Activated CD4-positive, alpha-beta memory T cell treated with anti-CD3 and anti-CD28 coated beads, Interleukin-2, amount 10 ng/mL, durations not matched to agents 7 days and 5 days (primary cell): ENCODE data around the gene KIAA1217. TPM values are rescaled to one million over a fixed set of nuclear protein-coding genes. Genes with fewer than 3 reads are reported as not detected.
"Not testable (repeated sequence)": the region's sequence is repeated elsewhere in the genome, so short reads cannot be mapped to it uniquely, and the experiment has no call there.

Experiments used
- CTCF ChIA-PET: fragments of 350-600 bp; sonication (Branson Sonifier 250); formaldehyde crosslinking; loops from one replicate; lab custom pipeline; 2021; ENCODE audit warnings: antibody characterized with exemption, inconsistent platforms; lab: Charles Lee
- POLR2A ChIA-PET: fragments of 350-600 bp; sonication (Branson Sonifier 250); formaldehyde crosslinking; loops from one replicate; lab custom pipeline; 2021; ENCODE audit warnings: antibody characterized with exemption; lab: Charles Lee
- DNase-seq: peaks from one replicate; pipeline ENCODE4 v3.0.0-alpha.2; 2020
- H3K27ac Mint-ChIP-seq: one replicate; pipeline ENCODE4 v1.8.0; 2021; ENCODE audit warnings: mild to moderate bottlenecking, mixed read lengths
- H3K27me3 Mint-ChIP-seq: one replicate; pipeline ENCODE4 v1.8.0; 2021; ENCODE audit warnings: mixed read lengths
- H3K36me3 Mint-ChIP-seq: one replicate; pipeline ENCODE4 v1.8.0; 2021; ENCODE audit warnings: low read depth, mixed read lengths
- H3K4me1 Mint-ChIP-seq: one replicate; pipeline ENCODE4 v1.8.0; 2021; ENCODE audit warnings: mixed read lengths
- H3K4me3 Mint-ChIP-seq: one replicate; pipeline ENCODE4 v1.8.0; 2021; ENCODE audit warnings: mild to moderate bottlenecking, mixed read lengths
- H3K9me3 Mint-ChIP-seq: one replicate; pipeline ENCODE4 v1.8.0; 2021; ENCODE audit warnings: mixed read lengths
- total RNA-seq, 2 experiments: library from RNA; stranded (reverse); gene quantifications; one replicate each; pipeline ENCODE4 v1.2.3, GENCODE V29; 2021

KIAA1217 gene
- total RNA-seq, 2 experiments from 2014 or later = 2.0 TPM

DNA sequence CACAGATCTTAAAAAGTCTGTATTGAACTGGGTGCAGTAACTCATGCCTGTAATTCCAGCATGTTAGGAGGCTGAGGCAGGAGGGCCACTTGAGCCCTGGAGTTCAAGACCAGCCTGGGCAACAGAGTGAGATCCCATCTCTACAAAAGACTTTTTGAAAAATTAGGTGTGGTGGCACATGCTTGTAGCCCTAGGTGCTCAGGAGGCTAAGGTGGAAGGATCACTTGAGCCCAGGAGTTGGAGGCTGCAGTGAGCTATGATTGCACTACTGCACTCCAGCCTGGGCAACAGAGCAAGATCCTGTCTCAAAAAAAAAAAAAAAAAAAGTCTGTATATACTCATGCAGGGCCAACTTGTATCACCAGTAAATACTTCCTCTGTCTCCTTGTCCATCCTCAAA lies 273.8 kb downstream of the KIAA1217 start:
- H3K27ac Mint-ChIP-seq, H3K4me3 Mint-ChIP-seq, H3K9me3 Mint-ChIP-seq, H3K36me3 Mint-ChIP-seq, DNase-seq: not testable (repeated sequence)
- peaks cover 24% of the 10 kb centered on the region for H3K27me3 Mint-ChIP-seq
- peaks cover 10% of the 10 kb centered on the region for H3K4me1 Mint-ChIP-seq
- ChIA-PET POLR2A (interaction anchor here (1.0 kb wide), 1 partner anchor 16 kb away, joined by 6 read pairs; no protein-coding TSS in a partner anchor), CTCF (interaction anchor here (1.8 kb wide), 1 partner anchor 16 kb away, joined by 5 read pairs; no protein-coding TSS in a partner anchor)

- POLR2A ChIA-PET = no interaction called here
Measured at GRCh38 chr10:24483701-24484100, 274.8 kb downstream of the KIAA1217 start.

GRCh38 chr10:24484771-24485170 lies 275.8 kb downstream of the KIAA1217 start:
- no peak for DNase-seq
- ChIA-PET CTCF (interaction anchor here (1.3 kb wide), 1 partner anchor 34 kb away, joined by 3 read pairs; no protein-coding TSS in a partner anchor), POLR2A (no interaction called here)
- no peaks in the 10 kb centered on the region for H3K9me3 Mint-ChIP-seq
- H3K27ac Mint-ChIP-seq = no peak overlapping the region
- peaks cover 10% of the 10 kb centered on the region for H3K4me1 Mint-ChIP-seq
- H3K36me3 Mint-ChIP-seq = peaks cover 5% of the 10 kb centered on the region
- H3K27me3 Mint-ChIP-seq = peaks cover 22% of the 10 kb centered on the region
- H3K4me3 Mint-ChIP-seq = no peak overlapping the region

More at GRCh38 chr10:24483701-24484100, 274.8 kb downstream of the KIAA1217 start:
- Mint-ChIP-seq H3K9me3 (no peaks in the 10 kb centered on the region), H3K36me3 (peaks cover 5% of the 10 kb centered on the region), H3K4me3 (peak overlapping the region; percentile 8), H3K4me1 (peaks cover 10% of the 10 kb centered on the region), H3K27me3 (peaks cover 22% of the 10 kb centered on the region), H3K27ac (peak overlapping the region; percentile 64)
- DNase-seq = peak; percentile 53
- CTCF ChIA-PET = interaction anchor here (1.0 to 1.8 kb wide), 3 partner anchors 17 to 66 kb away, joined by 3 to 5 read pairs (median 4); no protein-coding TSS in a partner anchor

GRCh38 chr10:24485304-24485703 lies 276.4 kb downstream of the KIAA1217 start:
- Mint-ChIP-seq H3K4me1 (peaks cover 10% of the 10 kb centered on the region), H3K27ac (no peak overlapping the region), H3K36me3 (peaks cover 5% of the 10 kb centered on the region), H3K9me3 (no peaks in the 10 kb centered on the region), H3K4me3 (no peak overlapping the region), H3K27me3 (peaks cover 22% of the 10 kb centered on the region)
- CTCF ChIA-PET = no interaction called here
- POLR2A ChIA-PET = no interaction called here
- no peak for DNase-seq

DNA sequence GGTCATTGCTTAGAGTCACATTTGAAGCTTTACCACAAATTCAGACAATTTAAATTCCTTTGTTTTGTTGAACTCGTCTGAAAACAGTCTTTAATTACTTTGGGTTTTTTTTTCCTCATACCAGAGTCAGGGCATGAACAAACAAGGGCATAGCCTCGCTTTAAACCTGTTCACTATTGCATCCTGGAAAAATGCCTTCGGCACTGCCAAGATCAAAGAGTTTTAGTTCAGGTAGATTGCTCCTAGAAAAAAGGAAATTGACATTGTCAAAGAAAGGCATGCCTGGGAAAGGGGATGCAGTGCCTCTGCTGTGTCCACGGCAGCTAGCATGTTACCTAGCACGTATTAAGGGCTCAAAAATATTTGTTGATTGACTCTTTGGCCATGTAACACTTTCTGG lies 279.7 kb downstream of the KIAA1217 start:
- ChIA-PET POLR2A (no interaction called here), CTCF (no interaction called here)
- peaks cover 22% of the 10 kb centered on the region for H3K27me3 Mint-ChIP-seq
- H3K4me3 Mint-ChIP-seq = no peak overlapping the region
- H3K9me3 Mint-ChIP-seq = no peaks in the 10 kb centered on the region
- DNase-seq = no peak
- H3K27ac Mint-ChIP-seq = no peak overlapping the region
- peaks cover 4% of the 10 kb centered on the region for H3K4me1 Mint-ChIP-seq
- peaks cover 3% of the 10 kb centered on the region for H3K36me3 Mint-ChIP-seq

DNA sequence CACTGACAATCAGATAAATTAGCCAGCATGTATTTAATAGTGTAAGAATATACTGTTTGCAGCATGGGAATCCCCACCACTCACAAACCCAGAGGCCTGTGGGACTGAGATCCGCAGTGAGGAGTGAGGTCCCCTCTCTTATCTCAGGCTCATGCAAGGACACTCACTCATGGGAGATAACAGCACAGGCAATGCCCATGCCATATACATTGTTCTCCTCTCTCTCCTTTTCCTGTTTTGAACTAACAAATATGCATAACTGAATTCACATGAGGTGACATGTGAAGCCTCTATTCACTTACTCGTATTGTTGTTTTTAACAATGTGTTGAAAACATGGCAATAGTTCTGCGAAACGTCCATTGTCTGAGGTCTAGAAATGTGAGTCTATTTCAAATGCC lies 284.2 kb downstream of the KIAA1217 start:
- ChIA-PET POLR2A (no interaction called here), CTCF (no interaction called here)
- Mint-ChIP-seq H3K27ac (no peak overlapping the region), H3K4me3 (no peak overlapping the region), H3K4me1 (no peaks in the 10 kb centered on the region), H3K9me3 (no peaks in the 10 kb centered on the region), H3K36me3 (no peaks in the 10 kb centered on the region), H3K27me3 (peaks cover 12% of the 10 kb centered on the region)
- DNase-seq = no peak

- ChIA-PET CTCF (no interaction called here), POLR2A (no interaction called here)
- no peaks in the 10 kb centered on the region for H3K36me3 Mint-ChIP-seq
- no peak for DNase-seq
- H3K27ac Mint-ChIP-seq = no peak overlapping the region
- H3K27me3 Mint-ChIP-seq = peaks cover 8% of the 10 kb centered on the region
- no peak overlapping the region for H3K4me3 Mint-ChIP-seq
- H3K4me1 Mint-ChIP-seq = no peaks in the 10 kb centered on the region
- H3K9me3 Mint-ChIP-seq = no peaks in the 10 kb centered on the region
Measured at GRCh38 chr10:24494236-24494635, 285.3 kb downstream of the KIAA1217 start.

DNA sequence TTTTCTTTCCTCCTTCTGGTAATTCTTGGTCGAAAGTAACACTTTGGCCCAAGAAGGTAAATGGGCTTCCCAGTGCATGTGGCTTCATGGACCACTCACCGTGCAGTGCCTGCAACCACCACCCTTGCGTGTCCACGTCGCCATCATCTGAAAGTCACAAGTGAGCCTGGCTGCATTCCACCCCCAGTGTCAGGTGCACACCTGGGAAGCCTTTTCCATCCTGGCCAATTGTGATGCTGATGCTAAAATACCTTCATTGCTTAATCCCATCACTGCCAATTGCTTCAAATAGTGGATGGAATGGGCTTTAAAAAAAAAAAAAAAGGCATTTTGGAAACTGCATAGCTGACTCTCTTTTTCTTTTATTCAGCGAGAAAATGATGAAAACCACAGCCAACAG lies 285.8 kb downstream of the KIAA1217 start:
- no peaks in the 10 kb centered on the region for H3K36me3 Mint-ChIP-seq
- ChIA-PET CTCF (no interaction called here), POLR2A (no interaction called here)
- no peaks in the 10 kb centered on the region for H3K9me3 Mint-ChIP-seq
- H3K4me1 Mint-ChIP-seq = no peaks in the 10 kb centered on the region
- no peak overlapping the region for H3K27ac Mint-ChIP-seq
- H3K4me3 Mint-ChIP-seq = no peak overlapping the region
- DNase-seq = no peak
- peaks cover 8% of the 10 kb centered on the region for H3K27me3 Mint-ChIP-seq

- CTCF ChIA-PET = no interaction called here
- Mint-ChIP-seq H3K9me3 (no peaks in the 10 kb centered on the region), H3K4me3 (no peak overlapping the region), H3K4me1 (no peaks in the 10 kb centered on the region), H3K36me3 (no peaks in the 10 kb centered on the region), H3K27me3 (peaks cover 8% of the 10 kb centered on the region), H3K27ac (no peak overlapping the region)
- POLR2A ChIA-PET = no interaction called here
- no peak for DNase-seq
Measured at GRCh38 chr10:24495666-24496460, 286.9 kb downstream of the KIAA1217 start.

- H3K27me3 Mint-ChIP-seq = peaks cover 4% of the 10 kb centered on the region
- CTCF ChIA-PET = no interaction called here
Measured at GRCh38 chr10:24496906-24497305, 288.0 kb downstream of the KIAA1217 start.

GRCh38 chr10:24501056-24501711 lies 292.2 kb downstream of the KIAA1217 start:
- Mint-ChIP-seq H3K4me1 (no peaks in the 10 kb centered on the region), H3K27ac (no peak overlapping the region), H3K27me3 (peaks cover 4% of the 10 kb centered on the region), H3K4me3 (no peak overlapping the region), H3K9me3 (no peaks in the 10 kb centered on the region), H3K36me3 (no peaks in the 10 kb centered on the region)
- DNase-seq = no peak
- ChIA-PET CTCF (interaction anchor here (1.0 to 5.7 kb wide), 3 partner anchors 16 to 84 kb away, joined by 3 to 33 read pairs (median 3); no protein-coding TSS in a partner anchor), POLR2A (no interaction called here)

More at GRCh38 chr10:24496906-24497305, 288.0 kb downstream of the KIAA1217 start:
- no peak overlapping the region for H3K27ac Mint-ChIP-seq
- no peak for DNase-seq
- H3K36me3 Mint-ChIP-seq = no peaks in the 10 kb centered on the region
- H3K4me3 Mint-ChIP-seq = no peak overlapping the region
- no peaks in the 10 kb centered on the region for H3K4me1 Mint-ChIP-seq
- POLR2A ChIA-PET = interaction anchor here (0.6 kb wide), 1 partner anchor 1058 kb away, joined by 3 read pairs; no protein-coding TSS in a partner anchor
- no peaks in the 10 kb centered on the region for H3K9me3 Mint-ChIP-seq

DNA sequence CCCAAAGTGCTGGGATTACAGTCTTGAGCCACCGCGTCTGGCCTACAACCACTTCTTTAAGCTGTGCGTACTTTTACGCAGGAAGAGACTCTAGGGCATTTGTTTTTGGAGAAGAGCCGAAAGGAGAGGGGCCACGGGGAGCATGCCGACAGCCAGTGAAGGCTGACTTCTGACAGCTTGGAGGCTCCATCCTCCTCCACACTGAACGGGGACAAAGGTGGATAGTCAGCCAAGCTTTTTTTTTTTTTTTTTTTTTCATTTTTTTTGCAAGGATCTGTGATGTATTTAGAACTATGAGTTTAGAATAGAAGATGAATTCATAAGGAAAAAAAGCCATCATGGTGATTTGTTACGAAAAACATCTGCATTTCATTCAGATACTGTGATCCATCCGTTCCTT lies 293.1 kb downstream of the KIAA1217 start:
- peaks cover 9% of the 10 kb centered on the region for H3K27me3 Mint-ChIP-seq
- CTCF ChIA-PET = interaction anchor here (1.2 to 5.7 kb wide), 2 partner anchors 16 to 85 kb away, joined by 3 to 33 read pairs; no protein-coding TSS in a partner anchor

More for the DNA sequence above, 293.1 kb downstream of the KIAA1217 start:
- POLR2A ChIA-PET = no interaction called here
- DNase-seq = no peak
- Mint-ChIP-seq H3K27ac (no peak overlapping the region), H3K4me3 (no peak overlapping the region), H3K36me3 (no peaks in the 10 kb centered on the region), H3K4me1 (no peaks in the 10 kb centered on the region), H3K9me3 (no peaks in the 10 kb centered on the region)
